Breast epithelium (tissue), 3 donors: Measurements from ENCODE around the gene TAL1.

Source experiments
- CTCF ChIP-seq, 3 donors: fragments of 450-650 bp; IDR thresholded peaks; one replicate each; pipeline ENCODE4 v1.5.1; 2016 to 2017; ENCODE audit warnings: antibody characterized with exemption in 3 of 3, mild to moderate bottlenecking in 3 of 3, moderate library complexity in 3 of 3
- POLR2A ChIP-seq: fragments of 450-650 bp; IDR thresholded peaks from one replicate; pipeline ENCODE4 v1.6.1; 2016; ENCODE audit warnings: antibody characterized with exemption, mild to moderate bottlenecking, moderate library complexity
- POLR2AphosphoS5 ChIP-seq, 3 donors: sonication (generic); formaldehyde crosslinking; IDR thresholded peaks; one replicate each; pipeline ENCODE4 v1.6.1; 2017; ENCODE audit warnings: antibody characterized with exemption in 3 of 3

GRCh38 chr1:47257224-47257623, 25.2 kb upstream of the TAL1 start:
- TF ChIP-seq POLR2A (no peak), CTCF (IDR thresholded peaks at IDR 0.05) (no peak), POLR2AphosphoS5 (IDR thresholded peaks at IDR 0.05) (no peak)
